HepG2 (cell line): ENCODE results near the gene R3HCC1L. TPM values are rescaled to one million over a fixed set of nuclear protein-coding genes. Genes with fewer than 3 reads are reported as not detected.

Experiments
- ATAC-seq: fragments of 200-7000 bp; cut with Tn5 transposase; 3 replicates; pipeline ENCODE4 v1.9.1; 2020; ENCODE audit warnings: mild to moderate bottlenecking, moderate library complexity
- BruUV-seq: library from RNA; stranded (reverse); fragments of 400-500 nt; replicated peaks from 2 replicates; lab custom pipeline; 2021; lab: Mats Ljungman, UMichigan
- CTCF ChIA-PET: fragments of 300-600 bp; formaldehyde crosslinking; extraction: SDS; loops from one replicate; lab custom pipeline; 2021; ENCODE audit warnings: low total read pairs, inconsistent platforms, low intra/inter-chr PET ratio; lab: Yijun Ruan, JAX
- POLR2A ChIA-PET: fragments of 350-600 bp; sonication (Branson Sonifier 250); formaldehyde crosslinking; loops from one replicate; lab custom pipeline; 2020; ENCODE audit warnings: antibody characterized with exemption, inconsistent platforms; lab: Yijun Ruan, JAX
- DNase-seq: peaks from one replicate; pipeline ENCODE4 v3.0.0-alpha.2; 2015; ENCODE audit warnings: low spot score
- FAIRE-seq: peaks from 3 replicates; lab custom pipeline; 2011; peaks lifted over from hg19 to GRCh38; lab: Jason Lieb, UNC
- H2AFZ ChIP-seq: one replicate; pipeline ENCODE4 v1.6.1; 2011; ENCODE audit warnings: low read length, inconsistent platforms
- H3K27ac ChIP-seq: fragments of 300-600 bp; 3 replicates; pipeline ENCODE4 v1.8.0; 2011; ENCODE audit warnings: mixed run types, mild to moderate bottlenecking, mixed read lengths, low read length, inconsistent platforms; ENCODE audit not compliant: insufficient read depth; ENCODE audit errors: extremely low read length
- H3K27me3 ChIP-seq, 2 experiments: fragments of 200-600 bp in 1 of 2; 2 replicates in 1 of 2; 3 replicates in 1 of 2; pipeline versions ENCODE4 v1.6.0 to v1.8.0; 2011; ENCODE audit warnings: low read length in 2 of 2, mild to moderate bottlenecking in 2 of 2, moderate library complexity in 2 of 2, inconsistent platforms in 1 of 2; ENCODE audit not compliant: insufficient read depth in 2 of 2, control insufficient read depth in 1 of 2
- H3K36me3 ChIP-seq, 2 experiments: fragments of 200-600 bp in 1 of 2; replicated peaks in 1 of 2; 2 replicates in 1 of 2; 3 replicates in 1 of 2; pipeline versions ENCODE4 v1.5.1 to v1.8.0; 2011; ENCODE audit warnings: low read length in 2 of 2, inconsistent platforms in 1 of 2; ENCODE audit not compliant: insufficient read depth in 2 of 2, control insufficient read depth in 1 of 2
- H3K4me1 ChIP-seq: 2 replicates; pipeline ENCODE4 v1.5.1; 2012; ENCODE audit warnings: low read length, inconsistent platforms; ENCODE audit not compliant: insufficient read depth
- H3K4me2 ChIP-seq: 2 replicates; pipeline ENCODE4 v1.6.0; 2011; ENCODE audit warnings: low read depth, low read length, inconsistent platforms
- H3K4me3 ChIP-seq, 3 experiments: fragments of 200-600 bp in 1 of 3; sonication (generic), shearing (Covaris generic) in 1 of 3; replicated peaks in 1 of 3; 2 replicates each; pipeline ENCODE4 v1.5.1; 2011 to 2016; ENCODE audit warnings: low read length in 3 of 3, inconsistent platforms in 2 of 3, low read depth in 2 of 3, mild to moderate bottlenecking in 2 of 3, control low read depth in 1 of 3, mixed read lengths in 1 of 3; ENCODE audit not compliant: insufficient read depth in 1 of 3
- H3K79me2 ChIP-seq: one replicate; pipeline ENCODE4 v1.6.1; 2011; ENCODE audit warnings: low read length, inconsistent platforms; ENCODE audit not compliant: insufficient read depth
- H3K9ac ChIP-seq: 2 replicates; pipeline ENCODE4 v1.6.0; 2011; ENCODE audit warnings: mild to moderate bottlenecking, low read depth, low read length, inconsistent platforms; ENCODE audit not compliant: insufficient read depth
- H3K9me3 ChIP-seq: 2 replicates; pipeline ENCODE4 v1.5.1; 2012; ENCODE audit warnings: mild to moderate bottlenecking, low read length
- H4K20me1 ChIP-seq: 2 replicates; pipeline ENCODE4 v1.6.0; 2011; ENCODE audit warnings: inconsistent platforms, mild to moderate bottlenecking, low read length, moderate library complexity; ENCODE audit not compliant: insufficient read depth
- AKAP8 ChIP-seq: sonication (generic); formaldehyde crosslinking; IDR thresholded peaks from 2 replicates; pipeline ENCODE4 v1.5.1; 2020; ENCODE audit warnings: mild to moderate bottlenecking, missing genetic modification reagents
- BCL6 ChIP-seq: IDR thresholded peaks from 2 replicates; pipeline ENCODE4 v1.6.1; 2016; ENCODE audit warnings: missing genetic modification reagents, missing compliant biosample characterization
- BHLHE40 ChIP-seq: IDR thresholded peaks from 2 replicates; pipeline ENCODE4 v1.6.1; 2011; ENCODE audit warnings: low read length, improper control_type of control experiment
- FUBP1 ChIP-seq: sonication (generic); formaldehyde crosslinking; IDR thresholded peaks from 2 replicates; pipeline ENCODE4 v1.5.1; 2020; ENCODE audit warnings: missing genetic modification reagents, mild to moderate bottlenecking, borderline replicate concordance
- KDM2A ChIP-seq: sonication (generic); formaldehyde crosslinking; IDR thresholded peaks from 2 replicates; pipeline ENCODE4 v1.4.0; 2020; ENCODE audit warnings: low read depth, missing genetic modification reagents, borderline replicate concordance
- KIAA2018 ChIP-seq: sonication (generic); formaldehyde crosslinking; IDR thresholded peaks from 2 replicates; pipeline ENCODE4 v1.5.0; 2020; ENCODE audit warnings: mild to moderate bottlenecking, missing genetic modification reagents, borderline replicate concordance
- NBN ChIP-seq: fragments of 450-650 bp; conservative IDR thresholded peaks from 2 replicates; pipeline ENCODE4 v1.6.1; 2017
- NFKBIZ ChIP-seq: IDR thresholded peaks from 2 replicates; pipeline ENCODE4 v1.6.1; 2018; ENCODE audit warnings: missing genetic modification reagents, missing compliant biosample characterization
- RARA ChIP-seq: IDR thresholded peaks from 2 replicates; pipeline ENCODE4 v1.6.1; 2016; ENCODE audit warnings: missing genetic modification reagents, missing compliant biosample characterization
- RFX1 ChIP-seq: fragments of 450-650 bp; IDR thresholded peaks from 2 replicates; pipeline ENCODE4 v1.6.1; 2017
- TAF1 ChIP-seq: sonication (generic); formaldehyde crosslinking; IDR thresholded peaks from 2 replicates; pipeline ENCODE4 v1.4.0; 2020; ENCODE audit warnings: missing genetic modification reagents
- TAF15 ChIP-seq: fragments of 200-400 bp; formaldehyde crosslinking; IDR thresholded peaks from one replicate; pipeline ENCODE4 v1.6.1; 2018; ENCODE audit warnings: mild to moderate bottlenecking, low read depth, low read length; ENCODE audit not compliant: poor library complexity, severe bottlenecking
- ZFX ChIP-seq: sonication (generic); formaldehyde crosslinking; IDR thresholded peaks from 2 replicates; pipeline ENCODE4 v1.4.0; 2020; ENCODE audit warnings: mild to moderate bottlenecking, low read depth, missing genetic modification reagents, moderate library complexity
- ZNF800 ChIP-seq: sonication (generic); formaldehyde crosslinking; IDR thresholded peaks from 2 replicates; pipeline ENCODE4 v1.4.0; 2020; ENCODE audit warnings: missing genetic modification reagents
- WGBS: methylation state at CpG from one replicate; pipeline ENCODE4 v1.1.6; 2017; ENCODE audit warnings: low lambda C conversion rate; 5-methylcytosine and 5-hydroxymethylcytosine counted together
- in situ Hi-C: cut with HindIII; loops from 2 replicates; pipeline ENCODE4 v1.10.0; 2017; ENCODE audit warnings: low pct_unique_long_range_greater_than_20kb; ENCODE audit not compliant: extremely low pct_ligation_motif_present
- intact Hi-C: fragments of 100-400 bp; cut with micrococcal nuclease; formaldehyde crosslinking; loops from one replicate; pipeline ENCODE4 v1.10.0; 2022; ENCODE audit not compliant: unreplicated experiment
- polyA plus RNA-seq, 8 experiments: library from polyadenylated mRNA; depleted of rRNA in 3 of 8; stranded (reverse) in 7 of 8; unstranded in 1 of 8; fragments of >200 nt; fragmentation: Illumina TruSeq in 4 of 8; extraction: Trizol in 4 of 8; gene quantifications; 2 replicates each; pipeline versions ENCODE4 v1.2.1 to v1.2.3, GENCODE V29; 2011 to 2016; ENCODE audit warnings: low read depth in 4 of 8, missing spikeins in 1 of 8, mixed read lengths in 1 of 8; ENCODE audit not compliant: insufficient read depth in 1 of 8
- total RNA-seq, 5 experiments: library from RNA; depleted of rRNA; stranded (reverse); fragments of >200 nt; fragmentation: Illumina TruSeq; extraction: Trizol; gene quantifications; 2 replicates each; pipeline ENCODE4 v1.2.3, GENCODE V29; 2016; ENCODE audit warnings: low read depth in 1 of 5

R3HCC1L gene
- total and polyA plus RNA-seq, 2 of the 13 experiments (the other 11 are each of a cell fraction or from before 2014, with no cell fraction given): 6.5 to 12.2 TPM

GRCh38 chr10:98269435-98269912 is 135.0 kb downstream of the R3HCC1L start:
- in situ Hi-C loops: loop anchor here (5.0 kb wide), 1 partner anchor 38 kb away; no protein-coding TSS in a partner anchor
- Histone ChIP-seq H3K9me3 (no peaks in the 10 kb centered on the region), H3K9ac (peak overlapping the region; percentile 71), H3K27ac (peak overlapping the region; percentile 60), H2AFZ (no peak overlapping the region), H3K27me3 (no peaks in the 10 kb centered on the region), H3K4me2 (peak overlapping the region; percentile 92), H3K79me2 (no peaks in the 10 kb centered on the region), H3K4me3 (peak overlapping the region; percentile 69 to 80 (median 71); a peak in 5 of 6 replicates), H3K4me1 (peaks cover 91% of the 10 kb centered on the region), H4K20me1 (no peaks in the 10 kb centered on the region), H3K36me3 (no peaks in the 10 kb centered on the region)
- ATAC-seq: peak; percentile 59
- ChIA-PET POLR2A (interaction anchor here (0.8 to 1.7 kb wide), 6 partner anchors 17 to 1463 kb away, joined by 3 to 5 read pairs (median 3); partner anchors contain the start of gene PYROXD2), CTCF (no interaction called here)
- 2% methylated on average over 6 of the region's 8 CpGs for WGBS
- intact Hi-C loops: no loop called here
- FAIRE-seq: no peak
- no TSS peak for BruUV-seq
- DNase-seq: peak; percentile 83
- TF ChIP-seq RFX1 (no peak), RARA (CRISPR knock-in tag) (no peak), FUBP1 (CRISPR knock-in tag) (no peak), KDM2A (CRISPR knock-in tag) (peak; percentile 42; the same call in 1 of the 2 replicates), KIAA2018 (no peak), NBN (no peak), AKAP8 (CRISPR knock-in tag) (no peak), TAF1 (CRISPR knock-in tag) (no peak), TAF15 (no peak), BCL6 (peak; percentile 3), BHLHE40 (no peak), ZNF800 (no peak), NFKBIZ (no peak), ZFX (CRISPR knock-in tag) (peak; percentile 56)
